H1 (cell line): ENCODE results near the gene GRM4. TPM values are rescaled to one million over a fixed set of nuclear protein-coding genes. Genes with fewer than 3 reads are reported as not detected.

Experiments
- CTCF ChIA-PET: fragments of 300-600 bp; sonication (Branson Sonifier 250); formaldehyde crosslinking; loops from one replicate; lab custom pipeline; 2021; ENCODE audit not compliant: partially characterized antibody; lab: Charles Lee
- POLR2A ChIA-PET: fragments of 300-600 bp; sonication (Branson Sonifier 250); formaldehyde crosslinking; loops from one replicate; lab custom pipeline; 2021; ENCODE audit warnings: inconsistent platforms; ENCODE audit not compliant: partially characterized antibody; lab: Charles Lee
- DNase-seq, 2 experiments: peaks; one replicate each; pipeline versions ENCODE4 v3.0.0 to v3.0.0-alpha.2; 2010 to 2022; ENCODE audit warnings: low spot score in 2 of 2, low read depth in 1 of 2, mixed read lengths in 1 of 2
- FAIRE-seq: peaks from 2 replicates; lab custom pipeline; 2011; peaks lifted over from hg19 to GRCh38; lab: Jason Lieb, UNC
- H2AFZ ChIP-seq: 2 replicates; pipeline ENCODE4 v1.8.1; 2012; ENCODE audit warnings: low read length, inconsistent platforms
- H2AK5ac ChIP-seq: 2 replicates; pipeline ENCODE4 v1.6.1; 2013; ENCODE audit warnings: low read depth, low read length
- H2BK120ac ChIP-seq: replicated peaks from 2 replicates; pipeline ENCODE3; 2013; ENCODE audit warnings: low read depth, low read length, inconsistent platforms
- H2BK12ac ChIP-seq: 2 replicates; pipeline ENCODE4 v1.6.1; 2013; ENCODE audit warnings: low read depth, low read length
- H2BK15ac ChIP-seq: 2 replicates; pipeline ENCODE4 v1.6.1; 2013; ENCODE audit warnings: low read length
- H2BK20ac ChIP-seq: 2 replicates; pipeline ENCODE4 v1.6.1; 2013; ENCODE audit warnings: low read length
- H2BK5ac ChIP-seq: 2 replicates; pipeline ENCODE4 v1.6.1; 2013; ENCODE audit warnings: low read depth, low read length
- H3K14ac ChIP-seq: 2 replicates; pipeline ENCODE4 v1.6.1; 2013; ENCODE audit warnings: inconsistent platforms; ENCODE audit not compliant: insufficient read length
- H3K18ac ChIP-seq: 2 replicates; pipeline ENCODE4 v1.6.1; 2013; ENCODE audit warnings: low read length; ENCODE audit errors: extremely low read depth
- H3K23ac ChIP-seq: 2 replicates; pipeline ENCODE4 v1.6.1; 2013; ENCODE audit warnings: inconsistent platforms; ENCODE audit not compliant: insufficient read length
- H3K23me2 ChIP-seq: 2 replicates; pipeline ENCODE4 v1.6.1; 2013; ENCODE audit warnings: low read depth, low read length
- H3K27ac ChIP-seq: 2 replicates; pipeline ENCODE4 v1.6.1; 2011; ENCODE audit warnings: low read depth, low read length, inconsistent platforms
- H3K27me3 ChIP-seq, 4 experiments: replicated peaks in 1 of 4; 1 replicate in 1 of 4; 2 replicates in 3 of 4; pipeline versions ENCODE4 v1.6.1 to v1.8.1; 2011 to 2013; ENCODE audit warnings: low read length in 3 of 4, mild to moderate bottlenecking in 3 of 4, inconsistent platforms in 2 of 4, mixed read lengths in 2 of 4, moderate library complexity in 1 of 4; ENCODE audit not compliant: control insufficient read depth in 3 of 4, insufficient read depth in 3 of 4; ENCODE audit errors: extremely low read depth in 1 of 4
- H3K36me3 ChIP-seq, 4 experiments: 2 replicates each; pipeline versions ENCODE4 v1.6.1 to v1.8.1; 2011 to 2013; ENCODE audit warnings: mild to moderate bottlenecking in 4 of 4, low read length in 3 of 4, moderate library complexity in 2 of 4, control low read depth in 1 of 4, inconsistent platforms in 1 of 4; ENCODE audit not compliant: insufficient read depth in 4 of 4, control insufficient read depth in 2 of 4
- H3K4ac ChIP-seq: replicated peaks from 2 replicates; pipeline ENCODE3; 2013; ENCODE audit warnings: low read length, low read depth, mixed read lengths, inconsistent platforms; ENCODE audit not compliant: insufficient read length
- H3K4me1 ChIP-seq, 4 experiments: replicated peaks in 1 of 4; 1 replicate in 1 of 4; 2 replicates in 3 of 4; pipeline versions ENCODE4 v1.6.1 to v1.8.1; 2011 to 2013; ENCODE audit warnings: low read length in 3 of 4, inconsistent platforms in 2 of 4, mixed read lengths in 1 of 4; ENCODE audit not compliant: insufficient read depth in 4 of 4, control insufficient read depth in 3 of 4
- H3K4me2 ChIP-seq, 2 experiments: 2 replicates each; pipeline versions ENCODE4 v1.6.1 to v1.8.1; 2011 to 2013; ENCODE audit warnings: low read depth in 2 of 2, low read length in 2 of 2, control low read depth in 1 of 2, inconsistent platforms in 1 of 2, mild to moderate bottlenecking in 1 of 2; ENCODE audit not compliant: insufficient read depth in 1 of 2
- H3K4me3 ChIP-seq, 4 experiments: fragments of 200-600, 300-600 bp in 1 of 4; sonication (generic), shearing (Covaris generic), sonication (Bioruptor Twin) in 1 of 4; 2 replicates each; pipeline versions ENCODE4 v1.5.1 to v1.8.1; 2011 to 2016; ENCODE audit warnings: low read length in 4 of 4, low read depth in 3 of 4, control low read depth in 2 of 4, inconsistent platforms in 2 of 4, mild to moderate bottlenecking in 2 of 4, mixed read lengths in 1 of 4, moderate library complexity in 1 of 4; ENCODE audit not compliant: insufficient read depth in 2 of 4; ENCODE audit errors: extremely low read depth in 1 of 4
- H3K56ac ChIP-seq: replicated peaks from 2 replicates; pipeline ENCODE3; 2013; ENCODE audit warnings: low read depth, mild to moderate bottlenecking, mixed read lengths, low read length, inconsistent platforms; ENCODE audit not compliant: insufficient read length
- H3K79me1 ChIP-seq: 2 replicates; pipeline ENCODE4 v1.6.1; 2013; ENCODE audit warnings: low read depth, low read length, control low read depth
- H3K79me2 ChIP-seq, 2 experiments: 2 replicates each; pipeline versions ENCODE4 v1.6.1 to v1.8.1; 2012 to 2013; ENCODE audit warnings: low read length in 2 of 2, mild to moderate bottlenecking in 2 of 2, inconsistent platforms in 1 of 2; ENCODE audit not compliant: insufficient read depth in 2 of 2, control insufficient read depth in 1 of 2
- H3K9ac ChIP-seq, 4 experiments: replicated peaks in 1 of 4; 1 replicate in 1 of 4; 2 replicates in 3 of 4; pipeline versions ENCODE4 v1.6.1 to v1.8.1; 2011 to 2013; ENCODE audit warnings: low read depth in 3 of 4, low read length in 3 of 4, control low read depth in 2 of 4, mild to moderate bottlenecking in 2 of 4, moderate library complexity in 2 of 4, inconsistent platforms in 1 of 4; ENCODE audit errors: extremely low read depth in 1 of 4
- H3K9me3 ChIP-seq, 2 experiments: 2 replicates each; pipeline versions ENCODE4 v1.6.1 to v1.8.1; 2012 to 2013; ENCODE audit warnings: mild to moderate bottlenecking in 2 of 2, moderate library complexity in 2 of 2, control low read depth in 1 of 2, inconsistent platforms in 1 of 2, low read depth in 1 of 2, low read length in 1 of 2, mixed read lengths in 1 of 2; ENCODE audit not compliant: insufficient read depth in 2 of 2
- H4K20me1 ChIP-seq, 2 experiments: replicated peaks in 1 of 2; 2 replicates each; pipeline versions ENCODE3 to v1.8.1; 2011 to 2013; ENCODE audit warnings: inconsistent platforms in 2 of 2, low read length in 2 of 2, mild to moderate bottlenecking in 1 of 2; ENCODE audit not compliant: insufficient read depth in 2 of 2, control insufficient read depth in 1 of 2
- H4K5ac ChIP-seq: 2 replicates; pipeline ENCODE4 v1.6.1; 2013; ENCODE audit warnings: low read length, low read depth, mixed read lengths, inconsistent platforms; ENCODE audit not compliant: insufficient read length
- H4K8ac ChIP-seq: 2 replicates; pipeline ENCODE4 v1.8.0; 2013; ENCODE audit warnings: mild to moderate bottlenecking, moderate library complexity, low read length, inconsistent platforms; ENCODE audit not compliant: insufficient read depth; ENCODE audit errors: extremely low read depth
- H4K91ac ChIP-seq: replicated peaks from 2 replicates; pipeline ENCODE3; 2013; ENCODE audit warnings: low read length, mixed read lengths, inconsistent platforms; ENCODE audit not compliant: insufficient read length
- CTCF ChIP-seq, 3 experiments: IDR thresholded peaks; 1 replicate in 2 of 3; 2 replicates in 1 of 3; pipeline versions ENCODE4 v1.5.1 to v1.6.1; 2011; ENCODE audit warnings: low read length in 3 of 3, mild to moderate bottlenecking in 3 of 3, inconsistent platforms in 2 of 3, low read depth in 1 of 3, moderate library complexity in 1 of 3; ENCODE audit not compliant: insufficient read depth in 1 of 3; ENCODE audit errors: control extremely low read depth in 1 of 3
- GABPA ChIP-seq: IDR thresholded peaks from 2 replicates; pipeline ENCODE4 v1.6.1; 2011; ENCODE audit warnings: mild to moderate bottlenecking, low read length, moderate library complexity, borderline replicate concordance; ENCODE audit not compliant: insufficient read depth
- HDAC2 ChIP-seq, 2 experiments: fragments of 300-600 bp in 1 of 2; sonication (generic) in 1 of 2; IDR thresholded peaks; 2 replicates each; pipeline ENCODE4 v1.6.1; 2011 to 2012; ENCODE audit warnings: low read depth in 2 of 2, low read length in 2 of 2, mild to moderate bottlenecking in 2 of 2, moderate library complexity in 2 of 2, borderline replicate concordance in 1 of 2, inconsistent platforms in 1 of 2
- KDM1A ChIP-seq: fragments of 200-600, 300-600 bp; sonication (generic); IDR thresholded peaks from 2 replicates; pipeline ENCODE4 v1.7.1; 2016; ENCODE audit warnings: mild to moderate bottlenecking, low read length, borderline replicate concordance
- NRF1 ChIP-seq: IDR thresholded peaks from 2 replicates; pipeline ENCODE4 v1.6.1; 2011; ENCODE audit warnings: mild to moderate bottlenecking, low read depth, low read length, improper control_type of control experiment
- WGBS, 2 experiments: shearing (Covaris generic) in 1 of 2; methylation state at CpG; one replicate each; pipeline versions ENCODE4 v1.1.6 to v1.1.7; 2013 to 2015; ENCODE audit warnings: low lambda C conversion rate in 2 of 2, mixed read lengths in 2 of 2, inconsistent platforms in 1 of 2, low coverage in 1 of 2, missing lambda C conversion rate in 1 of 2; ENCODE audit not compliant: insufficient replicate concordance in 2 of 2, insufficient coverage in 1 of 2, insufficient read length in 1 of 2; ENCODE audit errors: extremely low coverage in 1 of 2, missing lambda C conversion rate in 1 of 2; 5-methylcytosine and 5-hydroxymethylcytosine counted together
- polyA plus RNA-seq, 7 experiments: library from polyadenylated mRNA; depleted of rRNA in 3 of 7; stranded (reverse) in 5 of 7; unstranded in 2 of 7; fragments of >200 nt in 5 of 7; fragments of 200-250 nt in 2 of 7; gene quantifications; 1 replicate in 5 of 7; 2 replicates in 1 of 7; 4 replicates in 1 of 7; pipeline versions ENCODE4 v1.2.1 to v1.2.3, GENCODE V29; 2011 to 2013; ENCODE audit warnings: missing spikeins in 2 of 7, mixed read lengths in 2 of 7
- total RNA-seq: library from RNA; stranded (reverse); fragmentation: NEBNext Ultra II Directional; extraction: Animal tissue kit (Norgen Biotek cat#: 25700); gene quantifications from 2 replicates; pipeline ENCODE4 v1.2.1, GENCODE V29; 2021

GRM4 gene
- total and polyA plus RNA-seq, 2 of the 8 experiments (the other 6 are each of a cell fraction or from before 2014, with no cell fraction given) = 19.6 to 21.5 TPM

GRCh38 chr6:34125939-34126338 lies 19.9 kb downstream of the GRM4 start:
- CTCF ChIA-PET = interaction anchor here (0.7 to 4.3 kb wide), 22 partner anchors 10 to 616 kb away, joined by 3 to 31 read pairs (median 4); partner anchors contain the start of gene GRM4
- no peak for FAIRE-seq

More at GRCh38 chr6:34125939-34126338, 19.9 kb downstream of the GRM4 start:
- Histone ChIP-seq H3K4me1 (peaks cover 17 to 21% (median 18%) of the 10 kb centered on the region in 4 experiments), H3K4me3 (no peak overlapping the region), H3K14ac (no peak overlapping the region), H4K5ac (no peak overlapping the region), H2BK12ac (no peak overlapping the region), H3K27ac (no peak overlapping the region), H2AK5ac (no peak overlapping the region; the same call in 1 of the 2 replicates), H3K9me3 (no peaks in the 10 kb centered on the region), H3K79me2 (no peaks in the 10 kb centered on the region), H3K4ac (no peak overlapping the region), H4K8ac (no peak overlapping the region), H3K56ac (no peak overlapping the region), H3K36me3 (no peaks in the 10 kb centered on the region; a peak in 1 of 8 replicates), H3K23ac (no peak overlapping the region), H2BK5ac (no peak overlapping the region), H4K91ac (no peak overlapping the region), H3K18ac (no peak overlapping the region), H3K9ac (no peak overlapping the region), H2BK120ac (no peak overlapping the region), H3K4me2 (no peak overlapping the region), H2BK20ac (peak overlapping the region; percentile 23; the same call in 1 of the 2 replicates), H2BK15ac (no peak overlapping the region), H4K20me1 (peaks cover 0 to 2% of the 10 kb centered on the region in 2 experiments), H3K23me2 (no peaks in the 10 kb centered on the region), H3K27me3 (no peaks in the 10 kb centered on the region), H3K79me1 (peaks cover 10% of the 10 kb centered on the region; the same call in 1 of the 2 replicates), H2AFZ (no peak overlapping the region)
- WGBS, 2 experiments = 98% methylated on average over 3 of the region's 3 CpGs; no CpG with 5 or more reads in 1 of the 2 experiments
- TF ChIP-seq HDAC2 (IDR thresholded peaks at IDR 0.05; ENCODE audit: borderline replicate concordance in 1 of 2, low read depth in 2 of 2, low read length in 2 of 2) = 0 out of 4 replicates have a peak, but pooled peaks of 1 of the 2 experiments have one; percentile 25
- TF ChIP-seq NRF1 = no peak
- peak; percentile 90; the same call in 1 of the 2 replicates for TF ChIP-seq KDM1A
- TF ChIP-seq CTCF (IDR thresholded peaks at IDR 0.05; ENCODE audit: control extremely low read depth in 1 of 3, insufficient read depth in 1 of 3, low read depth in 1 of 3, low read length in 3 of 3) = no peak
- no peak for TF ChIP-seq GABPA
- DNase-seq = no peak
- POLR2A ChIA-PET = interaction anchor here (1.0 to 1.4 kb wide), 2 partner anchors 17 to 27 kb away, joined by 3 to 4 read pairs; no protein-coding TSS in a partner anchor
